PC-3 (cell line): ENCODE measurements around the gene UGT1A9. TPM values are rescaled to one million over a fixed set of nuclear protein-coding genes. Genes with fewer than 3 reads are reported as not detected.

Source experiments
- ATAC-seq: fragments of 200-7000 bp; cut with Tn5 transposase; 2 replicates; pipeline ENCODE4 v1.9.1; 2020; ENCODE audit warnings: mild to moderate bottlenecking, moderate library complexity
- BruUV-seq: library from RNA; stranded (reverse); fragments of 400-500 nt; replicated peaks from 2 replicates; lab custom pipeline; 2021; lab: Mats Ljungman, UMichigan
- CTCF ChIA-PET: fragments of 300-600 bp; sonication (Branson Sonifier 250); formaldehyde crosslinking; loops from one replicate; lab custom pipeline; 2022; ENCODE audit warnings: antibody characterized with exemption; lab: Charles Lee
- POLR2A ChIA-PET: fragments of 300-600 bp; sonication (Branson Sonifier 250); formaldehyde crosslinking; loops from one replicate; lab custom pipeline; 2022; ENCODE audit warnings: antibody characterized with exemption; ENCODE audit not compliant: unreplicated experiment; lab: Charles Lee
- DNase-seq: peaks from one replicate; pipeline ENCODE4 v3.0.0-alpha.2; 2015
- H2AFZ ChIP-seq: fragments of 300-600 bp; sonication (generic); 2 replicates; pipeline ENCODE4 v1.6.0; 2016; ENCODE audit warnings: antibody characterized with exemption, low read length
- H3F3A ChIP-seq: fragments of 300-600 bp; sonication (generic); one replicate; pipeline ENCODE4 v1.6.0; 2017; ENCODE audit warnings: antibody characterized with exemption, low read length, control low read depth, mild to moderate bottlenecking; ENCODE audit not compliant: unreplicated experiment
- H3K27ac ChIP-seq: fragments of 300-600 bp; sonication (generic); 2 replicates; pipeline ENCODE4 v1.5.1; 2016; ENCODE audit warnings: mild to moderate bottlenecking, low read length
- H3K27me3 ChIP-seq: fragments of 300-600 bp; sonication (generic); 2 replicates; pipeline ENCODE4 v1.6.1; 2016; ENCODE audit warnings: low read length, mixed read lengths
- H3K36me3 ChIP-seq: fragments of 300-600 bp; sonication (generic); 2 replicates; pipeline ENCODE4 v1.6.1; 2016; ENCODE audit warnings: low read depth, mixed run types, low read length, mixed read lengths
- H3K4me1 ChIP-seq: fragments of 300-600 bp; sonication (generic); 2 replicates; pipeline ENCODE4 v1.5.1; 2016; ENCODE audit warnings: low read length; ENCODE audit not compliant: insufficient read depth
- H3K4me2 ChIP-seq: fragments of 300-600 bp; sonication (generic); 2 replicates; pipeline ENCODE4 v1.6.0; 2016; ENCODE audit warnings: low read length
- H3K4me3 ChIP-seq: fragments of 300-600 bp; sonication (generic); 2 replicates; pipeline ENCODE4 v1.5.1; 2016; ENCODE audit warnings: mild to moderate bottlenecking, low read length, mixed read lengths
- H3K79me2 ChIP-seq: fragments of 300-600 bp; sonication (generic); 2 replicates; pipeline ENCODE4 v1.6.1; 2017; ENCODE audit warnings: low read length, mixed read lengths
- H3K9ac ChIP-seq: fragments of 300-600 bp; sonication (generic); 2 replicates; pipeline ENCODE4 v1.6.0; 2016; ENCODE audit warnings: mild to moderate bottlenecking, low read length
- H3K9me2 ChIP-seq: fragments of 300-600 bp; sonication (generic); replicated peaks from 2 replicates; pipeline ENCODE4 v1.6.1; 2016; ENCODE audit warnings: mixed run types, low read length, mixed read lengths
- H3K9me3 ChIP-seq: fragments of 300-600 bp; sonication (generic); 2 replicates; pipeline ENCODE4 v1.6.1; 2016; ENCODE audit warnings: low read length, mixed read lengths
- H4K20me1 ChIP-seq: fragments of 300-600 bp; sonication (generic); 2 replicates; pipeline ENCODE4 v1.6.1; 2016; ENCODE audit warnings: low read length, mixed read lengths
- CTCF ChIP-seq: fragments of 300-600 bp; sonication (generic); conservative IDR thresholded peaks from 2 replicates; pipeline ENCODE4 v1.5.1; 2017; ENCODE audit warnings: antibody characterized with exemption, low read depth, mild to moderate bottlenecking, low read length
- EZH2 ChIP-seq: fragments of 300-600 bp; sonication (generic); IDR thresholded peaks from one replicate; pipeline ENCODE4 v1.6.1; 2017; ENCODE audit warnings: antibody characterized with exemption, mild to moderate bottlenecking, low read length; ENCODE audit not compliant: unreplicated experiment
- EZH2phosphoT487 ChIP-seq: fragments of 300-600 bp; sonication (generic); IDR thresholded peaks from 2 replicates; pipeline ENCODE4 v1.6.1; 2018; ENCODE audit warnings: mild to moderate bottlenecking, antibody characterized with exemption, low read length, borderline replicate concordance
- intact Hi-C: fragments of 100-400 bp; cut with micrococcal nuclease; formaldehyde crosslinking; loops from 2 replicates; pipeline ENCODE4 v1.9.0; 2023
- total RNA-seq: library from RNA; depleted of rRNA; stranded (reverse); fragments of >200 nt; gene quantifications from 2 replicates; pipeline ENCODE4 v1.2.3, GENCODE V29; 2014

UGT1A9 gene
- total RNA-seq, 1 experiment from 2014 or later: not detected

GRCh38 chr2:233650981-233651380 is 20.7 kb upstream of the UGT1A9 start:
- Histone ChIP-seq H3K4me1 (no peaks in the 10 kb centered on the region), H3K9me3 (no peaks in the 10 kb centered on the region), H3K4me2 (no peak overlapping the region), H3K36me3 (no peaks in the 10 kb centered on the region), H4K20me1 (no peaks in the 10 kb centered on the region), H3K27ac (no peak overlapping the region), H2AFZ (no peak overlapping the region), H3K9ac (no peak overlapping the region), H3K9me2 (no peaks in the 10 kb centered on the region), H3K27me3 (no peaks in the 10 kb centered on the region), H3F3A (no peaks in the 10 kb centered on the region), H3K79me2 (no peaks in the 10 kb centered on the region), H3K4me3 (no peak overlapping the region)
- CTCF ChIA-PET: no interaction called here
- no peak for DNase-seq
- POLR2A ChIA-PET: interaction anchor here (0.6 kb wide), 1 partner anchor 164 kb away, joined by 4 read pairs; no protein-coding TSS in a partner anchor
- intact Hi-C loops: no loop called here
- ATAC-seq: no peak
- TF ChIP-seq EZH2phosphoT487: no peak
- TF ChIP-seq EZH2: no peak
- no peak for TF ChIP-seq CTCF
- no TSS peak for BruUV-seq

DNA sequence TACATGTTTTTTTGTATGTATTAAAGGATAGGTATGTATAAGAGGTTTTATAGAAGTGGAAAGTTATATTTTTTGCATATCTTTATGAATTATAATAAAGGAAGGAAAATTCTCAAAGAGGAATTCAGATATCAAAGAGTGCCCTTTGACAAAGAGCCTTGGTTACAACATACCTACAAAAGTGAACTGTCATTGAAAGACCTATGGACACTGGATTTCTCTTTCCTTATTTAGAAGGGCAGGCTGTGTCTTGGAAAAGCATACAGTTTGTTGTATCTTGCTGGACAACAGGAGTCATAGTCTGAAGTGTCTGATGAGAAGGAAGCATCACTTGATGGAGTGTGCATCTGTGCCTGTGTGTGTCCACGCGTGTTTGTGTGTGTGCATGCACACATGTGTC is 20.3 kb upstream of the UGT1A9 start:
- Histone ChIP-seq H3K4me1 (no peaks in the 10 kb centered on the region), H3K9me3 (no peaks in the 10 kb centered on the region), H3K4me2 (no peak overlapping the region), H3K27ac (no peak overlapping the region), H3F3A (no peaks in the 10 kb centered on the region), H3K27me3 (no peaks in the 10 kb centered on the region), H3K9me2 (no peaks in the 10 kb centered on the region), H3K79me2 (no peaks in the 10 kb centered on the region), H2AFZ (no peak overlapping the region), H3K9ac (no peak overlapping the region), H3K4me3 (no peak overlapping the region), H4K20me1 (no peaks in the 10 kb centered on the region), H3K36me3 (no peaks in the 10 kb centered on the region)
- BruUV-seq: no TSS peak
- ATAC-seq (no peak), DNase-seq (no peak)
- TF ChIP-seq EZH2phosphoT487: no peak
- no peak for TF ChIP-seq CTCF
- no peak for TF ChIP-seq EZH2
- ChIA-PET POLR2A (interaction anchor here (0.6 kb wide), 1 partner anchor 165 kb away, joined by 4 read pairs; no protein-coding TSS in a partner anchor), CTCF (no interaction called here)
- intact Hi-C loops: no loop called here

GRCh38 chr2:233654501-233654900 is 17.2 kb upstream of the UGT1A9 start:
- no peaks in the 10 kb centered on the region for H3F3A ChIP-seq
- no peaks in the 10 kb centered on the region for H3K9me3 ChIP-seq
- H3K4me1 ChIP-seq: no peaks in the 10 kb centered on the region
- no peak overlapping the region for H3K9ac ChIP-seq
- CTCF ChIA-PET: no interaction called here
- intact Hi-C loops: no loop called here
- no peak overlapping the region for H3K4me3 ChIP-seq
- H2AFZ ChIP-seq: no peak overlapping the region
- DNase-seq (no peak), ATAC-seq (no peak)
- no peaks in the 10 kb centered on the region for H3K79me2 ChIP-seq
- POLR2A ChIA-PET: no interaction called here
- H3K27me3 ChIP-seq: no peaks in the 10 kb centered on the region
- H3K4me2 ChIP-seq: no peak overlapping the region
- H4K20me1 ChIP-seq: no peaks in the 10 kb centered on the region
- no peaks in the 10 kb centered on the region for H3K36me3 ChIP-seq
- no peaks in the 10 kb centered on the region for H3K9me2 ChIP-seq
- H3K27ac ChIP-seq: no peak overlapping the region
- TF ChIP-seq EZH2 (no peak), EZH2phosphoT487 (no peak), CTCF (no peak)
- no TSS peak for BruUV-seq
